ENCODE data around the gene KRTAP2-1. TPM values are rescaled to one million over a fixed set of nuclear protein-coding genes. Genes with fewer than 3 reads are reported as not detected.
"Not testable (repeated sequence)": the region's sequence is repeated elsewhere in the genome, so short reads cannot be mapped to it uniquely, and the experiment has no call there.

Gene KRTAP2-1
- polyA plus RNA-seq, 2 of the 4 experiments (the other 2 are of a cell fraction): not detected

GRCh38 chr17:41057547-41057946 is 10.4 kb upstream of the KRTAP2-1 start:
- 83% methylated on average over 1 of the region's 1 CpG for WGBS (ENCODE audit: missing lambda C conversion rate)
- POLR2A ChIA-PET: no interaction called here
- peak; percentile 36 for FAIRE-seq

GRCh38 chr17:41055130-41055529 is 8.0 kb upstream of the KRTAP2-1 start, which contains the start of gene KRTAP2-2:
KRTAP2-2 (minus strand) TSS chr17:41055230; CDS start chr17:41055211, 19 bp downstream.
- CTCF ChIA-PET: interaction anchor here (1.2 kb wide), 1 partner anchor 267 kb away, joined by 3 read pairs; no protein-coding TSS in a partner anchor
- POLR2A ChIA-PET; DNase-seq (ENCODE audit: low read depth in 1 of 2, low spot score in 1 of 2): not testable (repeated sequence)

More at GRCh38 chr17:41057547-41057946, 10.4 kb upstream of the KRTAP2-1 start:
- Histone ChIP-seq H3K4me1 (peaks cover 34% of the 10 kb centered on the region), H3K4me2 (no peak overlapping the region), H3K27ac (no peak overlapping the region), H3K4me3 (no peak overlapping the region), H3K9me3 (no peaks in the 10 kb centered on the region)
- no peak for TF ChIP-seq RAD21 (conservative IDR thresholded peaks at IDR 0.05 in 1 of 2, IDR thresholded peaks at IDR 0.05 in 1 of 2)
- no peak for TF ChIP-seq EHF (CRISPR knock-in tag; IDR thresholded peaks at IDR 0.05)
- no peak for TF ChIP-seq TP53 (CRISPR knock-in tag; IDR thresholded peaks at IDR 0.05)
- TF ChIP-seq PBX3 (IDR thresholded peaks at IDR 0.05): no peak
- TF ChIP-seq TFCP2L1 (CRISPR knock-in tag; IDR thresholded peaks at IDR 0.05): no peak
- TF ChIP-seq RCOR1 (IDR thresholded peaks at IDR 0.05; ENCODE audit: low read depth, low read length): no peak
- TF ChIP-seq CHD2 (IDR thresholded peaks at IDR 0.05; ENCODE audit: low read length, partially characterized antibody): no peak
- TF ChIP-seq HES2 (IDR thresholded peaks at IDR 0.05): no peak
- no peak for TF ChIP-seq EP300 (IDR thresholded peaks at IDR 0.05)
- TF ChIP-seq FOSL2 (IDR thresholded peaks at IDR 0.05): no peak
- no peak for TF ChIP-seq FOSL2 (CRISPR knock-in tag; IDR thresholded peaks at IDR 0.05)
- TF ChIP-seq SREBF2 (IDR thresholded peaks at IDR 0.05): no peak
- no peak for TF ChIP-seq MYC (IDR thresholded peaks at IDR 0.05; ENCODE audit: borderline replicate concordance, low read length)
- ATAC-seq (no peak), DNase-seq (ENCODE audit: low read depth in 1 of 2, low spot score in 1 of 2) (no peak)
- CTCF ChIA-PET: interaction anchor here (1.4 to 2.5 kb wide), 3 partner anchors 9 to 491 kb away, joined by 3 to 12 read pairs (median 4); no protein-coding TSS in a partner anchor

GRCh38 chr17:41054556-41054955 is 7.4 kb upstream of the KRTAP2-1 start:
- FAIRE-seq; DNase-seq (ENCODE audit: low read depth in 1 of 2, low spot score in 1 of 2); H3K4me3 ChIP-seq; ATAC-seq; H3K9me3 ChIP-seq; POLR2A ChIA-PET; H3K4me2 ChIP-seq; H3K27ac ChIP-seq: not testable (repeated sequence)
- WGBS (ENCODE audit: missing lambda C conversion rate): 83% methylated on average over 9 of the region's 9 CpGs
- CTCF ChIA-PET: interaction anchor here (1.2 kb wide), 1 partner anchor 268 kb away, joined by 3 read pairs; no protein-coding TSS in a partner anchor
- peaks cover 14% of the 10 kb centered on the region for H3K4me1 ChIP-seq

More at GRCh38 chr17:41055130-41055529, 8.0 kb upstream of the KRTAP2-1 start, which contains the start of gene KRTAP2-2:
- not testable (repeated sequence) for ATAC-seq, H3K4me3 ChIP-seq, H3K4me2 ChIP-seq, H3K27ac ChIP-seq, H3K9me3 ChIP-seq
- H3K4me1 ChIP-seq: peaks cover 18% of the 10 kb centered on the region
- 71% methylated on average over 1 of the region's 6 CpGs for WGBS (ENCODE audit: missing lambda C conversion rate)
- FAIRE-seq: peak; percentile 67

- Histone ChIP-seq H3K4me1 (peaks cover 11% of the 10 kb centered on the region), H3K27ac (no peak overlapping the region), H3K9me3 (no peaks in the 10 kb centered on the region), H3K4me2 (no peak overlapping the region), H3K4me3 (no peak overlapping the region)
- ATAC-seq (no peak), FAIRE-seq (no peak), DNase-seq (ENCODE audit: low read depth in 1 of 2, low spot score in 1 of 2) (no peak)
- ChIA-PET CTCF (no interaction called here), POLR2A (no interaction called here)
- WGBS (ENCODE audit: missing lambda C conversion rate): 85% methylated on average over 4 of the region's 4 CpGs
- TF ChIP-seq HES2 (IDR thresholded peaks at IDR 0.05): no peak
- TF ChIP-seq TFCP2L1 (CRISPR knock-in tag; IDR thresholded peaks at IDR 0.05): no peak
- no peak for TF ChIP-seq CBX8 (IDR thresholded peaks at IDR 0.05)
- no peak for TF ChIP-seq RFX5 (IDR thresholded peaks at IDR 0.05)
- TF ChIP-seq ESRRA (IDR thresholded peaks at IDR 0.05; ENCODE audit: borderline replicate concordance, low read length): no peak
- no peak for TF ChIP-seq NR3C1 (IDR thresholded peaks at IDR 0.05)
These were observed 6.9 kb upstream of the KRTAP2-1 start for GRCh38 chr17:41054025-41054424.
